ENCODE data around the gene BPI.
"Not testable (repeated sequence)": the region's sequence is repeated elsewhere in the genome, so short reads cannot be mapped to it uniquely, and the experiment has no call there.

BPI gene

GRCh38 chr20:38270869-38271605 is 32.9 kb upstream of the BPI start:
- Mint-ChIP-seq H3K4me3 (no peak overlapping the region), H3K9me3 (ENCODE audit: low read depth) (no peaks in the 10 kb centered on the region), H3K36me3 (no peaks in the 10 kb centered on the region), H3K27ac (no peak overlapping the region), H3K27me3 (peaks cover 14% of the 10 kb centered on the region), H3K4me1 (ENCODE audit: low read depth) (no peaks in the 10 kb centered on the region)

GRCh38 chr20:38271608-38272120 is 32.3 kb upstream of the BPI start:
- Mint-ChIP-seq H3K4me1 (ENCODE audit: low read depth) (no peaks in the 10 kb centered on the region), H3K36me3 (no peaks in the 10 kb centered on the region), H3K27ac (no peak overlapping the region), H3K27me3 (peaks cover 13% of the 10 kb centered on the region), H3K4me3 (no peak overlapping the region), H3K9me3 (ENCODE audit: low read depth) (no peaks in the 10 kb centered on the region)

GRCh38 chr20:38272398-38272797 is 31.6 kb upstream of the BPI start:
- Mint-ChIP-seq H3K4me3 (no peak overlapping the region), H3K27me3 (peaks cover 12% of the 10 kb centered on the region), H3K9me3 (ENCODE audit: low read depth) (no peaks in the 10 kb centered on the region), H3K27ac (no peak overlapping the region), H3K36me3 (no peaks in the 10 kb centered on the region), H3K4me1 (ENCODE audit: low read depth) (no peaks in the 10 kb centered on the region)

- H3K4me1 Mint-ChIP-seq (ENCODE audit: low read depth): no peaks in the 10 kb centered on the region
- no peaks in the 10 kb centered on the region for H3K9me3 Mint-ChIP-seq (ENCODE audit: low read depth)
- no peaks in the 10 kb centered on the region for H3K36me3 Mint-ChIP-seq
- H3K27ac Mint-ChIP-seq: no peak overlapping the region
- peaks cover 12% of the 10 kb centered on the region for H3K27me3 Mint-ChIP-seq
- no peak overlapping the region for H3K4me3 Mint-ChIP-seq
Observed at GRCh38 chr20:38272961-38273360, 31.0 kb upstream of the BPI start.

GRCh38 chr20:38275815-38276550 is 28.0 kb upstream of the BPI start:
- Mint-ChIP-seq H3K36me3 (no peaks in the 10 kb centered on the region), H3K27me3 (no peaks in the 10 kb centered on the region), H3K4me3 (no peak overlapping the region), H3K9me3 (ENCODE audit: low read depth) (no peaks in the 10 kb centered on the region), H3K4me1 (ENCODE audit: low read depth) (no peaks in the 10 kb centered on the region), H3K27ac (no peak overlapping the region)

- Mint-ChIP-seq H3K4me3 (no peak overlapping the region), H3K27me3 (no peaks in the 10 kb centered on the region), H3K36me3 (no peaks in the 10 kb centered on the region), H3K27ac (no peak overlapping the region), H3K9me3 (ENCODE audit: low read depth) (no peaks in the 10 kb centered on the region), H3K4me1 (ENCODE audit: low read depth) (no peaks in the 10 kb centered on the region)
Observed at GRCh38 chr20:38277285-38277684, 26.7 kb upstream of the BPI start.

GRCh38 chr20:38277691-38278090 is 26.3 kb upstream of the BPI start:
- Mint-ChIP-seq H3K9me3 (ENCODE audit: low read depth) (no peaks in the 10 kb centered on the region), H3K27ac (no peak overlapping the region), H3K4me1 (ENCODE audit: low read depth) (no peaks in the 10 kb centered on the region), H3K4me3 (no peak overlapping the region), H3K27me3 (no peaks in the 10 kb centered on the region), H3K36me3 (no peaks in the 10 kb centered on the region)

- Mint-ChIP-seq H3K9me3 (ENCODE audit: low read depth) (no peaks in the 10 kb centered on the region), H3K27ac (no peak overlapping the region), H3K4me3 (no peak overlapping the region), H3K4me1 (ENCODE audit: low read depth) (no peaks in the 10 kb centered on the region), H3K27me3 (no peaks in the 10 kb centered on the region), H3K36me3 (no peaks in the 10 kb centered on the region)
Observed at GRCh38 chr20:38278131-38278530, 25.8 kb upstream of the BPI start.

- Mint-ChIP-seq H3K4me1 (ENCODE audit: low read depth) (no peaks in the 10 kb centered on the region), H3K27ac (no peak overlapping the region), H3K36me3 (no peaks in the 10 kb centered on the region), H3K4me3 (no peak overlapping the region), H3K9me3 (ENCODE audit: low read depth) (no peaks in the 10 kb centered on the region), H3K27me3 (no peaks in the 10 kb centered on the region)
Observed at GRCh38 chr20:38278763-38279162, 25.2 kb upstream of the BPI start.

GRCh38 chr20:38281176-38281915 is 22.6 kb upstream of the BPI start:
- not testable (repeated sequence) for H3K9me3 Mint-ChIP-seq (ENCODE audit: low read depth); H3K36me3 Mint-ChIP-seq; H3K4me1 Mint-ChIP-seq (ENCODE audit: low read depth); H3K4me3 Mint-ChIP-seq; H3K27me3 Mint-ChIP-seq; H3K27ac Mint-ChIP-seq

- no peaks in the 10 kb centered on the region for H3K9me3 Mint-ChIP-seq (ENCODE audit: low read depth)
- H3K4me3 Mint-ChIP-seq: no peak overlapping the region
- H3K27me3 Mint-ChIP-seq: peaks cover 2% of the 10 kb centered on the region
- no peaks in the 10 kb centered on the region for H3K36me3 Mint-ChIP-seq
- peaks cover 1% of the 10 kb centered on the region for H3K4me1 Mint-ChIP-seq (ENCODE audit: low read depth)
- H3K27ac Mint-ChIP-seq: no peak overlapping the region
Observed at GRCh38 chr20:38283236-38283635, 20.7 kb upstream of the BPI start.

GRCh38 chr20:38284066-38284650 is 19.8 kb upstream of the BPI start:
- H3K4me1 Mint-ChIP-seq (ENCODE audit: low read depth); H3K9me3 Mint-ChIP-seq (ENCODE audit: low read depth); H3K36me3 Mint-ChIP-seq; H3K27me3 Mint-ChIP-seq; H3K4me3 Mint-ChIP-seq; H3K27ac Mint-ChIP-seq: not testable (repeated sequence)

- peaks cover 2% of the 10 kb centered on the region for H3K27me3 Mint-ChIP-seq
- peaks cover 1% of the 10 kb centered on the region for H3K4me1 Mint-ChIP-seq (ENCODE audit: low read depth)
- H3K27ac Mint-ChIP-seq: no peak overlapping the region
- no peaks in the 10 kb centered on the region for H3K36me3 Mint-ChIP-seq
- no peaks in the 10 kb centered on the region for H3K9me3 Mint-ChIP-seq (ENCODE audit: low read depth)
- no peak overlapping the region for H3K4me3 Mint-ChIP-seq
Observed at GRCh38 chr20:38284893-38285444, 19.0 kb upstream of the BPI start.

- Mint-ChIP-seq H3K4me1 (ENCODE audit: low read depth) (peaks cover 1% of the 10 kb centered on the region), H3K27ac (no peak overlapping the region), H3K36me3 (no peaks in the 10 kb centered on the region), H3K4me3 (no peak overlapping the region), H3K9me3 (ENCODE audit: low read depth) (no peaks in the 10 kb centered on the region), H3K27me3 (peaks cover 7% of the 10 kb centered on the region)
Observed at GRCh38 chr20:38286586-38287531, 17.1 kb upstream of the BPI start.

All from activated naive CD8-positive, alpha-beta T cell (primary cell).